C4-2B (cell line): ENCODE results near the gene NPAS3.

Experiments
- H3K27ac ChIP-seq: fragments of 450-650 bp; 2 replicates; pipeline ENCODE4 v1.5.1; 2017
- CTCF ChIP-seq: fragments of 450-650 bp; conservative IDR thresholded peaks from 2 replicates; pipeline ENCODE4 v1.5.1; 2017; ENCODE audit warnings: mild to moderate bottlenecking
- ZFX ChIP-seq: fragments of 450-650 bp; IDR thresholded peaks from 2 replicates; pipeline ENCODE4 v1.6.1; 2017

Gene NPAS3

DNA sequence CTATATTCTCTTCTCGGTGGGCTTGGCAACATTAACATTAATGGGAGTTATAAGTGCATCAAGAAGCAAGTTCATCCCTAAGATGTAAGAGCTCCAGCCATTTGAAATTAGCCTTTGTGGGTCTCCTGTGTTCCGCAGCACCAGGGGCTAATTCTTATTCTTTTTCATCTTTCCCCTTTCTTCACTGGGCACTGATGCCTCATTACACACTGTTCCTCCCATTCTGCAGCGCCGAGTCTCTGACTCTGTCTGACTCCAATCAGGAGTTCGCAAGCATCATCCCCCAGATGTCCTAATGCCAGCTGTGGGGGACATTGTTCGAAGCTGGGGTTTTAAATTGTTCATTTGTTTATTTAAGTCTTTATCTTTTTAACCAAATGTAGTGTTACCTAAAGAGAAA is 670.9 kb downstream of the NPAS3 start:
- TF ChIP-seq CTCF, result no peak

DNA sequence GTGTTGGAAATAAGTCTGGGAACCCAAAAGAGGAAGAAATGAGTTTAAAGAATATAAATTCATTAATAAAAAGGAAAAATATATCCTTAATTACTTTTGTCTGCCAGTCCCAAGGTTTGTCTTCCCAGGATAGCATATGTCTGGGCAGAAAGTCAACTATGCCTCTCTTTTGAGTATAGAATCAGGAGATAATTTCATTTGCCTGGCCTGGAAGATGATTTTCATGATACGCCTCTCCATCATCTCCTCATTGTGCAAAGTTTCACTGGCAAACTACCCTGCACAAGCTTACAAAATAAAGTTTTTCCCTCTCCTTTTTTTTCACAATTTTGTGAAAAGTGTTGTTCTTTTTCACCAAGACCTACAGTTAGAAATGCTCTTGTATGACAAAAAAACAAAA is 671.4 kb downstream of the NPAS3 start:
- H3K27ac ChIP-seq, result no peak overlapping the region
- TF ChIP-seq ZFX (no peak), CTCF (no peak)

More for the DNA sequence above, 670.9 kb downstream of the NPAS3 start:
- H3K27ac ChIP-seq, result no peak overlapping the region

DNA sequence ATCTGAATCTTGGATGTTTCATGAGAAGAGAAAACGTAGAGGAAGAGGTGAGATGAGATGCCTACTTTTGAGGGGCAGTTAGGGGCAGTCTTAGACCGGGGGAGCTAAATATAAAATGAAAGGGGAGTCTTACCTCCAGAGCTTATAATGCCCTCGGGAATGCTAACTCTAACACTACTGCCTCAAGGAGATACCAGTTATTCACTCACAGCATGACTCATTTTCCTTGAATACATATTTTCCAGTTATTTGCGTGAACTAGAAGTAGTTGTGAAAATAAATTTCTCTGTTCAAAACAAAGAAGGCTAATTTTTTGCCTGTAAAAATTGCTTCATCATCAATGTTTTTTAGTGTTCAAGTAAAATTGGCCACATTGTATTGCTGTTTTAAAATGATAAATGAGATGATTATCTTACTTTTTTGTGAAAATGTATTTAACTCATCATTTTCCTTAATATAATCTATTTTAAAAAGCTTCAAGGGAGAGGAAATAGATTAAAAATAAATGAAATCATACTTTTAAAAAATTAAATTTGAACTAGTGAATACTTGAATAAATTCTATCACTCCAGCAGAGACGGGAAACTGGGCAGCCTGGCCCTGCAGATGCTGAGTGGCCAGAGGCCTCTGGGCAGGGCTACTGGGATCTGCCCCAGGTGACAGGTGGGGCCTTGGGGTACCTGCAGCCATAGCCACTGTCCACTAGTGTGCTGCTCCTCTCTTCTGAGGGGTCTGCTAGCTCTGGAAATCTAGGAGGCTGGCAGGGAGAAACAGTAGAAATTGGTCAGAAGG is 672.9 kb downstream of the NPAS3 start:
- no peak overlapping the region for H3K27ac ChIP-seq
- TF ChIP-seq CTCF, result no peak
- no peak for TF ChIP-seq ZFX

DNA sequence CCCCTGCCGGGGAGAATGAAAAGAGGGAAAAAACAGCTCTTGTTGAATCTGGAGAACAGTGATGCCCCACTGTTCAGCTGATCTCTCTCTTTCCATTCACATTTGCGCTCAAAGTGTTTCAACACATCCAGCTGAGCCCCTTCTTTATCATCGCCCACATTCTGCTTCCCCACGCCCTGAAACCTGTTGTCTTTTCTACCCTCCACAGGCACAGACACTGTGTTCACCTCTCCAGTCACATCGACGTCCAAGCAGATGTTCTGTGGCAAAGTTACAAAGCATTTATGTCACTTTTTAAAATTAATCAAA is 673.5 kb downstream of the NPAS3 start:
- TF ChIP-seq CTCF (no peak), ZFX (no peak)
- no peak overlapping the region for H3K27ac ChIP-seq

DNA sequence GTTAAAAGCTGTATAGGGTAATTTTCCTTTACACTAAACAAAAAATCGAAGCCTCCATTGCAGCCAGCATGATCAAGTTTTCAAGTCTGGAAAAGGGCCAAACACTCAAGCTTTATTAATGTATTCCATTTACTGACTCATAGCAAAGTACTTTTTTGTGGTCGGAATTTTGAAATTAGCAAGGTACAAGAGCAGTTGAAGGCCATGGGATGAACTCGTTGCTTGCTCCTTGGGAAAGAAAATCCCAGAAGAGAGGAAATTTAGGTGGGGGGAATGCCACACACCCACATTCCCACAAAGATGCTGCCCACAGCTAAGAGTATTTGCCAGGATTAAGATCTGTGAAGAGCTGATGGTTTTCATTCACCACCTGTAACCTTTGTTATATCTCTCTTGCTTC is 678.5 kb downstream of the NPAS3 start:
- TF ChIP-seq ZFX, result no peak
- TF ChIP-seq CTCF, result no peak
- H3K27ac ChIP-seq, result no peak overlapping the region

DNA sequence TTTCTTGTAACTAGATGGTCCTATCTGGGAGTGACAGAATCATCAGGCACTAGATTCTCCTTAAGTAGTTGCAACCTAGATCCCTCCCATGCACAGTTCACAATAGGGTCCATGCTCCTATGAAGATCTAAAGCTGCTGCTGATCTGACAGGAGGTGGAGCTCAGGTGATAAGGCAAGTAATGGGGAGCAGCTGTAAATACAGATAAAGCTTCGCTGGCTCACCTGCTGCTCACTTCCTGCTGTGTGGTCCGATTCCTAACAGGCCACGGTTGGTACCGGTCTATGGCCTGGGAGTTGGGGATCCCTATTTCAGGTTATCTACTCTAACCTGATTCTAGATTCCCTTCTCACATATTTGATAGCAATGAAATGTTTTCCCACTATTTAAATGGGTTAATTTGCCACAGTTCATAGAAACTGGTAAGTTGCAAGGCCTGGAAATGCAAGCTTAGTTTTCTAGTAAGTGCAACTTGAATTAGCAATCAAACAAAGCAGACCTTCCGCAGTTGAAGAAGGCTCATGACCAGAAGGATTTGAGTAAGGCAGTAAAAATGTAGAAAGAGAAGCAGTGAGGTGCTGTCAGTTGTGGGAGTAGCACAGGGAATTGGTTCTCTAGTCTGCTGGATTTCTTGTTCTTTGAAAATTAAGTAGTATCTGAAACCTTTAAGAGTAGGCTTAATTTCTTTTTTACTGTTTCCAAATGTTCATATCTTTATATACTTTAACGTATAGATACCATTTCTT is 679.9 kb downstream of the NPAS3 start:
- TF ChIP-seq CTCF, result no peak
- TF ChIP-seq ZFX, result no peak
- H3K27ac ChIP-seq, result no peak overlapping the region

- TF ChIP-seq CTCF (no peak), ZFX (no peak)
- H3K27ac ChIP-seq, result no peak overlapping the region
These were observed 683.8 kb downstream of the NPAS3 start for GRCh38 chr14:33622496-33622895.
